Measurements from ENCODE around the gene PTCD1.

DNA sequence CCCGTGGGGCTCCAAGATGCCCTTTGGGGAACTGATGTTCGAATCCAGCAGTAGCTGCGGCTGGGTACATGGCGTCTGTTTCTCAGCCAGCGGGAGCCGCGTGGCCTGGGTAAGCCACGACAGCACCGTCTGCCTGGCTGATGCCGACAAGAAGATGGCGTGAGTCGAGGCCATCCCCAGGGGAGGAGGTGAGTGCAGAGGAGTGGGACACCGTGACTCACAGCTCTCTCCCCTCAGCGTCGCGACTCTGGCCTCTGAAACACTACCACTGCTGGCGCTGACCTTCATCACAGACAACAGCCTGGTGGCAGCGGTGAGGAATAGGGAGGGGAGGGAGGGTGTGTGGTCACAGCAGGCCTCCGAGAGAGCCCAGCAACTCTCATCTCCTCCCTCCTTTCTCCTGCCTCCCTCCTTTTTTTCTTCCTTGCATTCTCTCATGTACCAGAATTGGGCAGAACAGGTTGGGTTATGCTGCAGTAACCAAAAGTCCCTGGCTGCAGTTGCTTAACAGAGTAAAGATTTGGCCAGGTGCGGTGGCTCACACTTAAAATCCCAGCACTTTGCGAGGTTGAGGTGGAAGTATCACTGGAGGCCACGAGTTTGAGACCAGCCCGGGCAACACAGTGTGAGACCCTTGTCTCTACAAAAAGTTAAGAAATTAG, 47.5 kb downstream of the PTCD1 start:
- TF ChIP-seq, protein P1, sequence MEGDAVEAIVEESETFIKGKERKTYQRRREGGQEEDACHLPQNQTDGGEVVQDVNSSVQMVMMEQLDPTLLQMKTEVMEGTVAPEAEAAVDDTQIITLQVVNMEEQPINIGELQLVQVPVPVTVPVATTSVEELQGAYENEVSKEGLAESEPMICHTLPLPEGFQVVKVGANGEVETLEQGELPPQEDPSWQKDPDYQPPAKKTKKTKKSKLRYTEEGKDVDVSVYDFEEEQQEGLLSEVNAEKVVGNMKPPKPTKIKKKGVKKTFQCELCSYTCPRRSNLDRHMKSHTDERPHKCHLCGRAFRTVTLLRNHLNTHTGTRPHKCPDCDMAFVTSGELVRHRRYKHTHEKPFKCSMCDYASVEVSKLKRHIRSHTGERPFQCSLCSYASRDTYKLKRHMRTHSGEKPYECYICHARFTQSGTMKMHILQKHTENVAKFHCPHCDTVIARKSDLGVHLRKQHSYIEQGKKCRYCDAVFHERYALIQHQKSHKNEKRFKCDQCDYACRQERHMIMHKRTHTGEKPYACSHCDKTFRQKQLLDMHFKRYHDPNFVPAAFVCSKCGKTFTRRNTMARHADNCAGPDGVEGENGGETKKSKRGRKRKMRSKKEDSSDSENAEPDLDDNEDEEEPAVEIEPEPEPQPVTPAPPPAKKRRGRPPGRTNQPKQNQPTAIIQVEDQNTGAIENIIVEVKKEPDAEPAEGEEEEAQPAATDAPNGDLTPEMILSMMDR (conservative IDR thresholded peaks at IDR 0.05; ENCODE audit: low read depth, low read length), result no peak
- no peak for TF ChIP-seq EZH2 (IDR thresholded peaks at IDR 0.05; ENCODE audit: borderline replicate concordance, low read depth, low read length, poor library complexity, severe bottlenecking)

Measured in A673 (cell line).